NCI-H2227 (cell line): ENCODE data around the gene SPATA20.
A peak's percentile ranks its signal among the peaks of the same experiment; 100 is the strongest.

Experiments
- DNase-seq: peaks from one replicate; lab custom pipeline; 2025; ENCODE audit not compliant: unreplicated experiment; lab: John Stamatoyannopoulos, UW

Gene SPATA20

DNA sequence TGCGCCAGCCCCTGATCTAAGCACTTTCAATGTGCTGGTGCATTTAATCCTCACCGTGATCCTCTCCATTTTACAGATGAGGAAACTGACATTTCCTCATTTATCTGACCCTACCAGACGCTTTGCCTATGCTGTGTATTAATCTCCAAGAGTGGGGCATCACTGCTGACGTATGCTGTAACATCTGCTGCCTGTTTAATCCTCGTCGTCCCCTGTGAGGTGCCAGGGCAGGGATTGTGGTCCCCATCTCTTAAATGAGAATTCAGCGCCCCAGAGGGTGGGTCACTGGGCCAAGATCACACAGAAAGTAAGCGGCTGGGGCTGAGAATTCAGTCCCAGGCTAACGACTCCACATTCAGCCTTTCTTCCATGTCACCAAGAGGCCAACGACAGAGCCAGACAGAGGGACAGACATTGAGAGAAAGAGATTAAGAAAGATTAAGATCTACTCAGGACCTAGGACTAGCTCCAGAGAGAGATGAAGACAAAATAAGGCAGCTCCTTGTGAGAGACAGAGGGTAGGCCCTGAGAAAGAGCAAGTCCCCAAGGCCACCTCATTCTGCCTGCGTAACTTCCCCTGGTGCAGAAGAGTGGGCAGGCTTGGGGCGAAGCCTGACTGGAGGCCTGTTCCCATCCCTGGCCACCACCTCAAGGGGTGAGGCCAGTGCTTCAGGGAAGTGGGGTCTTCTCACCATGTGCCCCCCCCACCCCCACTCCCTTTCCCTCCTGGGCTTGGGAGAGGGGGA, 27.1 kb downstream of the SPATA20 start:
- DNase-seq, result no peak

DNA sequence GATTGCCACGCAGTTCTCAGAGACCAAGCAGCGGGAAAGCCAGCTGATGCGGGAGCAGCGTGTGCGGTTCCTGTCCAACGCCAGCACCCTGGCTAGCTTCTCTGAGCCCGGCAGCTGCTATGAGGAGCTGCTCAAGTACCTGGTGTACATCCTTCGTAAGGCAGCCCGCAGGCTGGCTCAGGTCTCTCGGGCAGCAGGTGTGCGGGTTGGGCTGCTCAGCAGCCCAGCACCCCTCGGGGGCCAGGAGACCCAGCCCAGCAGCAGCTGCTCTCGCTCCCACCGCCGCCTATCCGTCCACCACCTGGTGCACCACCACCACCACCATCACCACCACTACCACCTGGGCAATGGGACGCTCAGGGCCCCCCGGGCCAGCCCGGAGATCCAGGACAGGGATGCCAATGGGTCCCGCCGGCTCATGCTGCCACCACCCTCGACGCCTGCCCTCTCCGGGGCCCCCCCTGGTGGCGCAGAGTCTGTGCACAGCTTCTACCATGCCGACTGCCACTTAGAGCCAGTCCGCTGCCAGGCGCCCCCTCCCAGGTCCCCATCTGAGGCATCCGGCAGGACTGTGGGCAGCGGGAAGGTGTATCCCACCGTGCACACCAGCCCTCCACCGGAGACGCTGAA, 28.7 kb downstream of the SPATA20 start:
- DNase-seq, result no peak

DNA sequence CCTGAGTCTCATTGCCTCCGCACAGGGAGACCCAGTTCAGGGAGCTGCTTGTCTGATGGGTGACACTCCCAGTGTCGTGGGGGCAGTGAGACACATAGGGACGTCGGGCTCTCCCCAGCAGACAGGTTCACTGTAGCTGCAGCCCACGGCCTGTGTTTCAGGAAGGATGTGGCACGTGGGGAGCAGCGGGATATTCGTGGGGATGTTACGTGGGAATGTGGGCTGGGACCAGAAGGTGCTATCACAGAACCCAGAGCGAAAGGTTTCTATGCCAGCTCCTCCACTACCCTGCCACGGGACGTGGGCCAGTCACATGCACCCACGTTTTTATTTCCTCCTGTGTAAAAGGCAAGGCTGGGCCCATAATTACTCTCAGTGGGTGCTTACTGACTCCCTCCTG, 29.9 kb downstream of the SPATA20 start:
- DNase-seq, result no peak

DNA sequence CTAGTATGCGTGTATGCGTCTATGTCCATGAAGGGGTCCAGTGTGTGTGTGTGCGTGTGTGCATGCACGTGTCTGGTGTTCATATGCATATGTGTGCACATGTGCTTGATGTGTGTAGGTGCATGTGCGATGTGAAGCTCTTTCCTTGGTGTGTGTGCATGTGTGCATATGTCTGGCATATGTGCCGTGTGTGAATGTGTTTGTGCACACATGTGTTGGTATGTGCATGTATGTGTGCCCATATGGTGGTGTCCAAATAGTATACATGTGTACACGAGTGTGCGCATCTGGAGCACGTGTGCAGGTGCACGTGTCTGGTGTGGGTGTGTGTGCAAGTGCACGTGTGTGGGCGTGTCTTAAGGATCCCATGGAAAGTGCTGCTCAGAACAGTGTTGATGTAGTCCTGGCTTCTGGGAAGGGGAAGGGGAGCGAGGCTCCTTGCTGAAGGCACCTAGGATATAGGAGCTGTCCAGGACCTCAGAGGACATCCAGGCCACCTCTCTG, 30.5 kb downstream of the SPATA20 start:
- no peak for DNase-seq

DNA sequence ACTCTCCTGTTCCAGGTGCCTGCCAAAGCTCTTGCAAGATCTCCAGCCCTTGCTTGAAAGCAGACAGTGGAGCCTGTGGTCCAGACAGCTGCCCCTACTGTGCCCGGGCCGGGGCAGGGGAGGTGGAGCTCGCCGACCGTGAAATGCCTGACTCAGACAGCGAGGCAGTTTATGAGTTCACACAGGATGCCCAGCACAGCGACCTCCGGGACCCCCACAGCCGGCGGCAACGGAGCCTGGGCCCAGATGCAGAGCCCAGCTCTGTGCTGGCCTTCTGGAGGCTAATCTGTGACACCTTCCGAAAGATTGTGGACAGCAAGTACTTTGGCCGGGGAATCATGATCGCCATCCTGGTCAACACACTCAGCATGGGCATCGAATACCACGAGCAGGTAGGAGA, 31.2 kb downstream of the SPATA20 start:
- no peak for DNase-seq

DNA sequence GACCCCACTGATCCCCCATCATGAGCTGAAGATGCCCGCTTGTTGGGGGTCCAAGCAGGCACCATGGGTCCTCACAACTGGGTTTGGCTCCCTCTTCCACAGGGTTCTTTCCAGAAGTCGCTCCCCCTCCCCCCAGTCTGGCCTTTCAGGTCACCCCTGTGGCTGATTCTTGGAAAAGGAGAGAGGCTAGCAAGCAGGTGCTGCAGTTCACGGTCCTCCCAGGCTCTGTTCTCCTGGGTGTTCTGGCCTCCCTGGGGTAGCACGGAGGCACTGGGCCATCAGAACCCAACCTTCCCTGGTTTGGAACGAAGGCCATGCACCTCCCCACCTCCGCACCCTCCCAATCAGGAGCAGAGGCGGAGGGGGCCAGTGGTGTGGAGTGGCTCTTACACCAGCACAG, 32.4 kb downstream of the SPATA20 start:
- DNase-seq, result no peak

DNA sequence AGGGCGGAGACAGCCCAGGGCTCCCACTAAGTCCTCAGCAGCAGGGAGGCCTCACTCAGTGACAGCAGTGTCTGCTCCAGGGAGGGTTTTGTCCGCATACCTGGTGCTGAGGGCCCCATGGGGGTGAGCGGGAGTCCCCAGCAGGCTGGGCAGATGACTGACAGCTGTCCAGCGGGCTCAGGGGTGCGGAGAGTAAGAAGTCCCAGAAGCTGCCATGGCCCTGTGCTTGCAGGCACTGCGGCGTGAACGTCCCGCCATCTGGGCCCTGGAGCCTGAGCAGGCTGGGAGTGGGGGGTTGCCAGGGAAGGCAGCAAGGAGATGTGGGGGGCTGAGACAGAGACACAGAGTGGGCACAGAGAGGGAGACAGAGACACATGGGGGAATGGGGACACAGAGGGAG, 33.7 kb downstream of the SPATA20 start:
- DNase-seq, result no peak

DNA sequence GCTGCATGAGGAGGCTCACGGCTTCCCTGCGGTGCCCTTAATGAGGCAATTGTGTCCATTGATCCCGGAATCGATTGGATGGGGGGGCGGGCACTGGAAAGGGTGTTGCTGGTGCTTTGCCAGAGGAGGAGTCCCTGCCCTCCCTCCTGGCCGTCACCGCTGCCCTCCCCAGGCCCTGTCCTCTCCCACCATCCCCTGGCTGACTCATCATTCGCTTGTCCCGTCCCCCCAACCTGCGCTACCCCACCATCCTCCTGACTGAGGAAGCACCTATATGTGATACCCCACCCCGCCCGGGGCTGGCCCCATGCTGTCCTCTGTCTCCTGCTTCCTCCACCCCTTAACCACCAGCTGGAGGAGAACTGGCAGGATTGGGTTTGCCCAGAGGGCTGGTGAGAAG, 34.3 kb downstream of the SPATA20 start:
- DNase-seq, result no peak

DNA sequence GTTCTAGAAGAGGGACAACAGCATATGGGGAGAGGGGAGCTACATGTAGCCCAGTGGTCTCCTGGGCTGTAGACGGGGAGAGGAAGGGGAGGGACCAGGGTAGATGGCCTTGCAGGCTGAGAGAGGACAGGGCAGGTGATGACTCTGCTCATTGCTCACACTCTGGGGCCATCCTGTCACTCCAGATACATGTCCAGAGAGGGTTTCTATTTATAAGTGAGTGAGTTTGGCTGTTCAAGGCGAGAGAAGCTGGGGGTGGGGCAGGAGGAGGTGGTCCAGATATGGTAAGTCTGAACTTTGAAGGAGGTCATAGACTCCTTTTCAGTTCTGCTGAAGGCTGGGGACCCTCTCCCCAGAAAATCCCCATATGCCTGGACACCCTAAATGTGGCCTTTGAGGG, 35.8 kb downstream of the SPATA20 start:
- DNase-seq, result no peak

DNA sequence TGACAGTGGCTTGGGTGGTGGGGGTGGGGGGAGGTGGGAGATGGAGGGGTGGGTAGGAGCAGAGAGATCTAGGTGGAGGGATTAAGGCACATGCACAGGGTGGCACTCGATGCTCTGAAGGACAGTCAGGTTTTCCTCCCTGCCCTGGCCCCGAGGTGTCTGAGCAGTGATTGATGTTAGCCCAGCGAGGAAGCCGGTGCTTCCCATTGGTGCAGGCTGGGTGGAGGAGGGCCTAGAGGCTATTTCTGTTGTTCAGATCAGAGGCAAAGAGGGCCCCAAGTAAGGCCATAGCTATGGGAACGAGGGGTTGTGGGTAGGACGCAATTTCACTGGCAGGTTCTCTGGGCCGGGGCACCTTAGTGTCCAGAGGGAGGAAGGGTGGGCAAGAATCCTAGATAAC, 36.7 kb downstream of the SPATA20 start:
- DNase-seq, result no peak

DNA sequence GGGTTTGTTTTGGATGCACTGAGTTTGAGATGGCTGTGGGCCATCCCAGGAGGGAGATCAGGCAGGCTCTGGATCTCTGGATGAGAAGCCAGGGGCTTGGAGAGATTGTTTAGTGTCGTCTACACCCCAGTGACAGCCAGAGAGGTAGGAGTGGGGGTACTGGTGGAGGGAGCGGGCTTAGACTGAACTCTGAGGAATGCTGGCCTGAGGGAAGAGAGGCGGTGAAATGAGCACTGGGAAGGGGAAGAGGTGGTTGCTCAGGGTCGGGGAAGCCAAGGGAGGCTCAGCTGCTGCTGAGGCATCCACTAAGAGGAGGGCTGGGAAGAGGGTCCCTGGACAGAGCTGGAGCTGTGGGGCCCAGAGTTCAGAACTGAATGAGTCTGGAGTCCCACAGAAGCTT, 37.1 kb downstream of the SPATA20 start:
- DNase-seq, result no peak

DNA sequence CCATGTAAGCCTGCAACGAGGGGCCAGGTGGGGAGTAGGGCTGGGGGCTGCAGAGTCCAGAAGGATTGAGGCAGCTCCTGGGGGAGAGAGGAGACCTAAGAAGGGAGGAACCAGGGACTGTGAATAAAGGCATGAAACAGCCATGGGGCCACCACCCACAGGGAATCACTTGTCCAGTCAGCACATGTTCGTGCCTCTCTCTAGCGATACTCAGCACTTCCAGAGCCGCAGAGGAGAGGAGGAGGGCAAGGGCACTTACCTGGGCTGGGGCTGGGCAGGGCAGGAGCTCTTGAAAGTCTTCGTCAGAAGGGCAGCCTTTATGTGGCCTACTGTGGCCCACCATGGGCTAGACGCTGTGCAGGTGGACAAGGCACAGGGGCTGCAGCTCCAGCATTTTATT, 37.8 kb downstream of the SPATA20 start:
- no peak for DNase-seq

DNA sequence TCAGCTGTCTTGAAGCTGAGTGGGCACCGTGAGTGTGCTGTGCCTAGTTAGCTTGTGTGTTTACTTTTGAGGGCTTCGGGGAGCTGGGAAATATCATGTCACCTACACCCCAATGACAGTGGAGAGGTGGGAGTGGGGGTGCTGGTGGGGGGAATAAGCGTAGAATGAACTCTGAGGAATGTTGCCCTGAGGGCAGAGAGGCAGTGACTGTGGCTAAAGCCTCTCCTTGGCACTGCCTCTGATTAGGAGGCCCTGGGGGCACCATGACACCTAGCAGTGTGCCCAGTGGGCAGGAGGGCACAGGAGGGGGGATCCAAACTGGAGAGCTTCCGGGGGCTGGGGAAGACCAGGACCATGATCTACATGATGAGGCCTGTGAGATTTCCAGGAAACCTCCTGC, 38.4 kb downstream of the SPATA20 start:
- DNase-seq, result no peak

DNA sequence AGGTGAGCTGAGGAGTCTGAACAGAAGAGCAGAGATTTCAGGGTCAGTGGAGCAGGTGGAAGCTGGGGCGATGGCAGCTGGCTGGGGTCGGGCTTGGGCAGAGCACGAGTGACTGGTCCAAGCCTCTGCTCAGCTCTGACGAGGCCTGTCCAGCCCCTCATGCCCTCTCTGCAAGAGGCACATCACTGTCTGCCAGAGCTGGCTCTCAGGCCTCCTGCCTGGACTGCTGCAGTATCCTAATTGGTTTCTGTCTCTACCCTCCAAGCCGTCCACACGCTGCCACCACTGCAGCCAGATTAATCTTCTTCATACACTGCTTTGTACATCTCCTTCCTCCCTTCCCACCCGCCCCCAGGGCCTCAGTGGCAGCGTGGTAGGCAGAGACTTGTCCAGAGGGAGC, 38.9 kb downstream of the SPATA20 start:
- no peak for DNase-seq

DNA sequence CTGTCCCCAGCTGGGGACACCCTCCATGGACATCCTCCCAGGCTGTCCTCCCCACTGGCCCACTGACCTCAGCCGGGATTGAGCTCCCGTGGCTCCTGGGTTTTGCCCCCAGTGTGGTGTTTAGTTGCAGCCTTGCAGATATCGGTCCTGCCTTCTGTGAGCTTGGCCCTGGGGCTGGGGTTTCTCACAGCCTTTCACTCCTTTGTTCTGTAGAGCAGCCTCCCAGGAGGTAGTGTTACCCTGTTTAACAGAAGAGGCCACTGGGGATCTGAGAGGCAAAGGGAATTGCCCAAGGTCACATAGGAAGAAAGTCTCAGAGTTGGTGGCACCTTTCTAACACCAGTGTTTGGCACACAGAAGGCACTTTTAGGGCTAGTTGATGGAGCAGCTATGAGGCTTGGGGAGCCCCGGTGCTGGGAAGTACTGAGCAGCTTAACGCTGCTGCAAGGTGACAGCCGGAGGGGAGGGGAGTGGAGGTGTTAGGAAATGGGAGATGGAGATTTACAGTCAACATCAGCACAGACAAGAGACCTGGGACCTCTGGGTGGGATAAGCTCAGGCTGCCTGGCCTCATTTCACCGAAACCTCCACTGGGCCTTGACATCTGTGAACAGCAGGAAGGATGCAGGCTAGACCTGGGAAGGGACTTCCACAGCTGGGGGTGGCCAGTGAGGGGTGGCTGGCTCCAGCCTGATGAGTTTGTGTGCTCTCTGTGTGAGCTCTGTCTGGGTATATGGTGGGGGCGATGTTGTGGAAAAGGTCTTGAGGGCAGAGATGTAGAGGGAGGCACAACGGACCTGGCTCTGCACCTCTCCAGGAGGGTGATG, 39.7 kb downstream of the SPATA20 start:
- no peak for DNase-seq

DNA sequence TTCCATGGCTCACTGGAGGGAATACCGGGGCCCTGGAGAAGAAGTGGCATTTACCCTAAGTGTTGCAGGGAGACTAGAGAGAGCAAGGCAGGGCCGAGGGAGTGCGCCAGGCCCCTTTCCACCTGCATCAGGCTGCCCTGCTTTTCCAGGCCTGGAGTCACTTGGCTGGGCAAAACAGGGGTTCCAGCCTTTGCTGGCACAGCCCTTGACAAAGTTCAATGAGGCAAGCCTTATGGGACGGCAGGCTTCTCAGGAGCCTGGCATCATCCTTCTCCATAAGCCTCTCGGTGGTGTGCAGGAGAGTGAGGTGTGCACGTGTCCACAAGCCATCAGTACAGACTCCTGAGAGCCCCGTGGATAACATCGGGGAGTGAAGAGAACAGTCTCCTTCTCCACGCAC, 40.6 kb downstream of the SPATA20 start:
- DNase-seq, result no peak

DNA sequence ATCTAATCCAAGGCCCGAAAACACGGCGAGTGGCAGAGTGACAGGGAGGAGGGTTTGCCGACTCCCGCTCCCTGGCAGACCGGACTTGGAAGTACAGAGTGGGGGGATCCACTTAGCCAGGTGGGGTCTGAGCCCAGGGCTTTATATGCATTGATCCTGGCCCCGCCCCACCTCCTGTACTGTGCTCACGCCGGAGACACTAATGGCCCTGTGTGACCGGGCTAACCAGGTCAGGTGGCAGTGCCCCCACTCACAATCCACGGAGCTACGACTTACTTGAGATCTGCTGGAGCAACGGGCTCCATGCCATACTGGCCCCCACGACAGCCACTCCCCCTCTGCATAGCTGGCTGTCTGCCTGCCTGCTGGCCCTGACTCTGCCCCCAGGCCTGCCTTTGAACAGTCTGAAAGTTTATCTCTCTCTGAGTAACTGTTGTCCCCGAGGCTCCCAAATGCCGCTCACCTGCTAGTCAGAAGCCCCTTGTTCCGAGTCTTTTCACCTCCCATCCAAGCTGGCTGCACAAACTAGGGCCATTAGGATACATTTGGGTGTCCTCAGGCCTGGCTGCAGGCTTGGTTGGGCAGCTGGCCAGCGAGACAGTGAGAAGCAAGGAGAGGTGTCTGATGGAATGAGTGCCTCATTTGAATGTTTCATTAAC, 41.5 kb downstream of the SPATA20 start:
- DNase-seq, result no peak

DNA sequence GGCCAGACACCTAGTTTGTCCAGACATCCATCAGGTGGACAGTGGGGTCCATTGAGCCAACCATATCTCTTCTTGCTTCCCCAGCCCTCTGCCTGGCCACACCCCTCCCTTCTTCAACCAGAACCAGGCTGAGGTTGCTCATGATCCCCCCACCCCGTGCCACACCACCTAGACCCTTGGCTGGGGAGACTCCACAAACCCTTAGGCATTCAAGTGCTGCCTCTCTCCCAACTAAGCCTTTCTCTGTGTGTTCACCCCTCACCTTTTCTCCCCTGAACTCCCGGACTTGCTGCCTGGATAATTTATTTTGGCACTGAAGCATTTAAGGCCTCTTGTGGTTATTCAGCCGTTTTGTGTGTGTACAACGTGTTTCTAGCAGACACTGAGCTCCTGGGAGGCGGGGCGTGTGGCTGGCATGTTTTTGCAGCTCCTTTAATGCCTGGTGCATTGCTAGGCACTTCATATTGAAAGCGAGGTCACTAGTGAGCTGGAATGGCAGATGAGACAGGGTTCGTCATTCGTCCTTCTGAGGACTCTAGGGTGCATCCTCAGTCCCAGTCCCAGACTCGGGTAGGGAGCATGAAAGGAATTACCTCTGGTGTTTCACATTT, 42.2 kb downstream of the SPATA20 start:
- DNase-seq, result peak; percentile 20

DNA sequence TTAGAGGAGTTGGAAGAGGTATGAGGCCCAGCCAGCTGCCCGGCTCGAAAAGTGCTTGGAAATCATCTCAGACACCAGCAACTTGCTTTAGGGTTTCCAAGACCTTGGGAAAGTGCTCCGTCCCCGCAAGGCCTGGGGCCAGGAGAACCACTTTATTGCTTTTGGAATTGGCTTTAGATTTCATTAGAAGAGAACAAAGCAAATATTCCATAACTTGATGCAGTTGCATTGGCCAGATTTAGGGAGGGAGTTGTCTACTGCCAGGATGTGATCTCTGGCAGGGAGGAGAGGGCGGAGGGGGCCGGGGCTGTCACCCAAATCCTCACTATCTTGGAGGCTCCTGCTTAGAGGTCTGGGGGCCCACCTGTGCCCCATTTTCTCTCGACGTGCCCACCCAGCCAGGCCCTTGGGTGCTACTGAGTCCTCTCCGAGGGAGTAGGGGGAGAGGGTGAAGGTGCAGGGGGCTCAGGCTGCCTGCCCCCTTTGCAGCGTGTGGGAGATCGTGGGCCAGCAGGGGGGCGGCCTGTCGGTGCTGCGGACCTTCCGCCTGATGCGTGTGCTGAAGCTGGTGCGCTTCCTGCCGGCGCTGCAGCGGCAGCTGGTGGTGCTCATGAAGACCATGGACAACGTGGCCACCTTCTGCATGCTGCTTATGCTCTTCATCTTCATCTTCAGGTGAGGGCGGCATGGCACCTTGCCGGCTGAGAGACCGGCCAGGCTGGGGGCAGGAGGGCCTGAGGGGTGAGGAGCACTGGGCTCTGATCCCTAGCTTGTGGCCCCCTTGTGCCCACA, 44.2 kb downstream of the SPATA20 start:
- DNase-seq, result no peak

DNA sequence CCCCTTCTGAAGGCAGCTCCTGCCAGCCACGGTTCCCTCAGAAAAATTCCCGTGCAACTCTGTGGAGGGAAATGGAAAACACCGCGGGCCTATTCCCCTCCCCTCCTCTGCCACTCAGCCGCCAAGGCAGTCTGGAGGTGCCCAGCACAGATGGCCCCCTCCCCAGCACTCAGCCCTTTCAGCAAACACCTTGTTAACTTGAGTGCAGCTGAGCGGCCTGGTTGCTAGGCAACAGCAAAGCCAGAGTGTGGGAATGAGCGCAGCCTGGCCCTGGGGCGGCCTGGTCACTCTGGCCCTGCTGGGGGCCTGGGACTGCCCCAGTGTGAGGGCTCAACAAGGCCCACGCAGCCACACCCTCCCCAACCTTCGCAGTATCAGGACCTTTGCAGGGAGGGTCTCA, 46.3 kb downstream of the SPATA20 start:
- DNase-seq, result peak; percentile 94
